WTC11 (cell line): Measurements from ENCODE around the gene OVOL1.

Experiments used
- ATF3 ChIP-seq: sonication (generic); formaldehyde crosslinking; conservative IDR thresholded peaks from 2 replicates; pipeline ENCODE4 v1.8.1; 2022; ENCODE audit warnings: mild to moderate bottlenecking, missing genetic modification reagents
- CREB1 ChIP-seq: sonication (generic); formaldehyde crosslinking; IDR thresholded peaks from 2 replicates; pipeline ENCODE4 v1.8.0; 2023; ENCODE audit warnings: mild to moderate bottlenecking, missing genetic modification reagents
- CTCF ChIP-seq: fragments of 200-600 bp; IDR thresholded peaks from 2 replicates; pipeline ENCODE4 v1.8.0; 2022; ENCODE audit warnings: antibody characterized with exemption
- JUN ChIP-seq: sonication (generic); formaldehyde crosslinking; IDR thresholded peaks from 2 replicates; pipeline ENCODE4 v1.8.0; 2023; ENCODE audit warnings: mild to moderate bottlenecking, missing genetic modification reagents
- MAX ChIP-seq: sonication (generic); formaldehyde crosslinking; IDR thresholded peaks from 2 replicates; pipeline ENCODE4 v1.8.0; 2022; ENCODE audit warnings: mild to moderate bottlenecking, missing genetic modification reagents
- PREB ChIP-seq: sonication (generic); formaldehyde crosslinking; IDR thresholded peaks from 2 replicates; pipeline ENCODE4 v1.8.1; 2022; ENCODE audit warnings: mild to moderate bottlenecking, missing genetic modification reagents, moderate library complexity, borderline replicate concordance
- TEAD4 ChIP-seq: sonication (generic); formaldehyde crosslinking; IDR thresholded peaks from 2 replicates; pipeline ENCODE4 v1.8.0; 2022; ENCODE audit warnings: mild to moderate bottlenecking, missing genetic modification reagents
- ZBTB21 ChIP-seq: sonication (generic); formaldehyde crosslinking; IDR thresholded peaks from 2 replicates; pipeline ENCODE4 v1.8.1; 2023; ENCODE audit warnings: mild to moderate bottlenecking, missing genetic modification reagents, borderline replicate concordance

DNA sequence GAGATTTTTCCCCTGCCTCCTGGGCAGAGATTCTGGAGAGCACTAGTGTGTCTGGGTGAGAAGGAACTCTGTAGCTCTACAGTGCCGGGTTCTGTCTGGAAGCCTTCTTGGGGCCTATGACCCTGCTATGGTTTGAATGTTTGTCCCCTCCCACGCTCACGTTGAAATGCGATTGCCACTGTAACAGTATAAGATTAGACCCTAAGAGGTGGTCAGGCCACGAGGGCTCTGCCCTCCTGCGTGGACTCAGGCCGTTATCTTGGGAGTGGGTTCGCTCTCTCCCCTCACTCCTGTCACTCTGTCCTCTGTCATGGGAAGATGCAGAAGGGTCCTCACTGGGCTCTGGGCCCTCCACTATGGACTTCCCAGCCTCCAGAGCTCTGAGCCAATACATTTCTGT is 9.6 kb upstream of the OVOL1 start:
- TF ChIP-seq ZBTB21 (CRISPR knock-in tag) (no peak), CTCF (no peak), MAX (no peak), JUN (CRISPR knock-in tag) (no peak), TEAD4 (no peak), CREB1 (CRISPR knock-in tag) (no peak), ATF3 (CRISPR knock-in tag) (no peak), PREB (CRISPR knock-in tag) (no peak)
